Heart left ventricle (tissue), 16 donors: ENCODE data around the gene SORCS2. TPM values are rescaled to one million over a fixed set of nuclear protein-coding genes. Genes with fewer than 3 reads are reported as not detected.

Source experiments
- ATAC-seq, 4 donors: fragments of 200-7000 bp; cut with Tn5 transposase; one replicate each; pipeline ENCODE4 v1.9.1; 2020 to 2022; ENCODE audit warnings: moderate library complexity in 4 of 4, mild to moderate bottlenecking in 3 of 4, moderate number of reproducible peaks in 1 of 4
- DNase-seq, 5 donors: peaks; one replicate each; pipeline ENCODE4 v3.0.0-alpha.2; 2020
- H3K27ac ChIP-seq, 12 donors: fragments of 200-600 bp; sonication (generic) in 4 of 12; one replicate each; pipeline versions ENCODE4 v1.5.0 to v1.8.0; 2016 to 2022; ENCODE audit warnings: mild to moderate bottlenecking in 2 of 12
- H3K27me3 ChIP-seq, 9 donors: fragments of 200-600 bp; sonication (generic) in 2 of 9; one replicate each; pipeline versions ENCODE4 v1.5.1 to v1.8.0; 2016 to 2022; ENCODE audit warnings: mild to moderate bottlenecking in 3 of 9
- H3K36me3 ChIP-seq, 9 donors: fragments of 200-600 bp; sonication (generic) in 2 of 9; one replicate each; pipeline versions ENCODE4 v1.5.0 to v1.8.0; 2018 to 2022; ENCODE audit warnings: mild to moderate bottlenecking in 2 of 9
- H3K4me1 ChIP-seq, 12 donors: fragments of 200-600 bp; sonication (generic) in 4 of 12; one replicate each; pipeline versions ENCODE4 v1.5.0 to v1.8.0; 2016 to 2022; ENCODE audit warnings: mild to moderate bottlenecking in 3 of 12
- H3K4me3 ChIP-seq, 12 donors: fragments of 200-600 bp; sonication (generic) in 4 of 12; one replicate each; pipeline versions ENCODE4 v1.5.0 to v1.8.0; 2017 to 2022; ENCODE audit warnings: mild to moderate bottlenecking in 9 of 12, moderate library complexity in 4 of 12
- H3K9me3 ChIP-seq, 12 donors: fragments of 200-600 bp; sonication (generic) in 4 of 12; one replicate each; pipeline versions ENCODE4 v1.5.0 to v1.8.0; 2016 to 2022; ENCODE audit warnings: mild to moderate bottlenecking in 1 of 12
- CTCF ChIP-seq, 12 donors: fragments of 200-600 bp; sonication (generic) in 4 of 12; IDR thresholded peaks; one replicate each; pipeline versions ENCODE4 v1.5.0 to v1.8.0; 2018 to 2022; ENCODE audit warnings: antibody characterized with exemption in 12 of 12, mild to moderate bottlenecking in 5 of 12
- POLR2A ChIP-seq, 2 donors: fragments of 450-650 bp; IDR thresholded peaks; one replicate each; pipeline ENCODE4 v1.6.1; 2017; ENCODE audit warnings: antibody characterized with exemption in 2 of 2, mild to moderate bottlenecking in 2 of 2, moderate library complexity in 2 of 2
- WGBS, 4 donors: extraction: QIAGEN DNeasy Blood & Tissue Kit in 2 of 4; methylation state at CpG; one replicate each; pipeline versions ENCODE4 v1.1.5 to v1.1.7; 2013 to 2018; 5-methylcytosine and 5-hydroxymethylcytosine counted together
- intact Hi-C, 10 donors: fragments of 100-400 bp; cut with DNase I; formaldehyde crosslinking; loops; one replicate each; pipeline versions ENCODE4 v1.11.1 to v1.14.2; 2022
- polyA plus RNA-seq, 2 donors: library from polyadenylated mRNA; stranded (reverse); fragments of 200-250 nt; gene quantifications; one replicate each; pipeline ENCODE4 v1.2.3, GENCODE V29; 2013
- total RNA-seq, 9 donors: library from RNA; depleted of rRNA in 2 of 9; stranded (reverse); fragments of >200 nt in 2 of 9; fragmentation: NEBNext Ultra II Directional in 3 of 9; extraction: Animal tissue kit (Norgen Biotek cat#: 25700) in 3 of 9; gene quantifications; one replicate each; pipeline versions ENCODE4 v1.1.0 to v1.2.4, GENCODE V29; 2016 to 2023
- donor health status: ischemic (EF 13 %, LVEDD 7.1; RV severe dilation, severe dysfunction).
- donor health status: healthy with polysubstance abuse.
- donor health status: DM: no; HTN: yes; CAD: no.
- donor health status: DM: no; HTN: no; CAD: no.
- donor health status: ischemic (EF 25% LVEDD 6.9; RV normal size, moderate dysfunction).
- donor health status: ischemic (EF 25% LVEDD 5.7; RV mildly dilated, moderate dysfunction).
- donor health status: healthy.
- donor health status: DM: yes; HTN: yes; CAD: no.
- donor health status: ischemic (EF 35%, LVEDD 5.7; RV mildly dilated, moderate dysfunction).
- donor health status: nonischemic (EF 11% LVEDD 7.7; RV severe dilation, severe dysfunction).
- donor health status: DM: yes; HTN: yes; CAD: no.
- donor health status: PGD.
- donor health status: ischemic (EF 29% LVEDD 5.4; RV normal size, mild dysfunction).
- donor health status: nonischemic (EF 23%, LVEDD 6.1; RV moderate dilation, normal function).

The SORCS2 gene
- total and polyA plus RNA-seq, 11 donors = 0.28 to 5.5 (median 2.4) TPM

GRCh38 chr4:7395645-7396044 lies 203.3 kb downstream of the SORCS2 start:
- ATAC-seq (no peak), DNase-seq (peak in 3 of 5 donors; percentile 6 to 22 (median 9))
- H3K27me3 ChIP-seq = peaks cover 0 to 11% (median 0%) of the 10 kb centered on the region in 9 donors
- H3K9me3 ChIP-seq = no peaks in the 10 kb centered on the region
- H3K27ac ChIP-seq = no peak overlapping the region
- WGBS, 4 donors = 62 to 81% (median 73%) methylated on average over 7 to 8 of the region's 8 CpGs
- H3K36me3 ChIP-seq = no peaks in the 10 kb centered on the region
- TF ChIP-seq CTCF (IDR thresholded peaks at IDR 0.05) = no peak
- no peak for TF ChIP-seq POLR2A (IDR thresholded peaks at IDR 0.05)
- intact Hi-C loops = loop anchor here in 2 of 10 donors (10.0 kb wide), 2 partner anchors 91 to 201 kb away; partner anchors contain the start of gene SORCS2 (in 1 of the 2)
- peaks cover 0 to 7% (median 0%) of the 10 kb centered on the region in 12 donors for H3K4me1 ChIP-seq
- no peak overlapping the region for H3K4me3 ChIP-seq

DNA sequence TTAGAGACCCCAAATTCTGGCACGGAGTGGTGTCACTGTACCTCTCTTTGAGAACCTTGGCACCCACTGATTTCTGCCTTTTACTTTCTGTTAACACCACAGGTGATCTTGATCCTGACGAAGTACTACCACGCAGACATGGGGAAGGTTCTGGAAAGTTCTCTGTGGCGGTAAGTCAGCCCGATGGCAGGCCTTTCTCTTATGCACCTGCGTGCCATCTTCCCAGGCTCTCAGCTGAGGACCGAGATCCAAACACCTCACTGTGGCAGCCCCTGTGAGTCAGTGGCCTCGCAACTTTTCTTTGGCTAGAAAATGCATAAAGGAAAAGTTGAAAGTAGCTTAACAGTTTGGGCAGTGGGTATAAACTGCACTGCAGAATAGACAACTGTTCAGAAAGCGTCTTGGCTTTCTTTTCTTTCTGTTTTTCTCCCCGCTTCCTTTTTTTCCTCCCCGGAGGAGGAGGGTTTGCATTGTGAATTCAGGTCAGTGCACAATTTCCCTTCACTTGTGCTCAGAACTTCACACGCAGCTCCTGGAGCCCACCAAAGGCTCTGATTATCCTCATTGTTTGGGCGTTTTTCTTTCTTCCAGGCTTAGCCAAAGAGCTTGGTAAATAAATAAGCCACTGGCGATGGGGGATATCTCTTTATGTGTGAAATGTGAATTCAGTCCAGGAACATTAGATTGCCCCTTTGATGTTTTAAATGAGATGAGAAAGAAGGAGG lies 204.0 kb downstream of the SORCS2 start:
- Histone ChIP-seq H3K4me3 (no peak overlapping the region), H3K4me1 (peaks cover 0 to 7% (median 0%) of the 10 kb centered on the region in 12 donors), H3K9me3 (no peaks in the 10 kb centered on the region), H3K27ac (no peak overlapping the region), H3K36me3 (no peaks in the 10 kb centered on the region), H3K27me3 (peaks cover 0 to 11% (median 0%) of the 10 kb centered on the region in 9 donors)
- intact Hi-C loops = loop anchor here in 2 of 10 donors (10.0 kb wide), 2 partner anchors 92 to 202 kb away; partner anchors contain the start of gene SORCS2 (in 1 of the 2)
- 80 to 84% (median 81%) methylated on average over 14 of the region's 14 CpGs for WGBS, 4 donors
- no peak for ATAC-seq
- peak in 1 of 5 donors; percentile 6 for DNase-seq
- TF ChIP-seq POLR2A (IDR thresholded peaks at IDR 0.05) = no peak
- TF ChIP-seq CTCF (IDR thresholded peaks at IDR 0.05) = no peak

DNA sequence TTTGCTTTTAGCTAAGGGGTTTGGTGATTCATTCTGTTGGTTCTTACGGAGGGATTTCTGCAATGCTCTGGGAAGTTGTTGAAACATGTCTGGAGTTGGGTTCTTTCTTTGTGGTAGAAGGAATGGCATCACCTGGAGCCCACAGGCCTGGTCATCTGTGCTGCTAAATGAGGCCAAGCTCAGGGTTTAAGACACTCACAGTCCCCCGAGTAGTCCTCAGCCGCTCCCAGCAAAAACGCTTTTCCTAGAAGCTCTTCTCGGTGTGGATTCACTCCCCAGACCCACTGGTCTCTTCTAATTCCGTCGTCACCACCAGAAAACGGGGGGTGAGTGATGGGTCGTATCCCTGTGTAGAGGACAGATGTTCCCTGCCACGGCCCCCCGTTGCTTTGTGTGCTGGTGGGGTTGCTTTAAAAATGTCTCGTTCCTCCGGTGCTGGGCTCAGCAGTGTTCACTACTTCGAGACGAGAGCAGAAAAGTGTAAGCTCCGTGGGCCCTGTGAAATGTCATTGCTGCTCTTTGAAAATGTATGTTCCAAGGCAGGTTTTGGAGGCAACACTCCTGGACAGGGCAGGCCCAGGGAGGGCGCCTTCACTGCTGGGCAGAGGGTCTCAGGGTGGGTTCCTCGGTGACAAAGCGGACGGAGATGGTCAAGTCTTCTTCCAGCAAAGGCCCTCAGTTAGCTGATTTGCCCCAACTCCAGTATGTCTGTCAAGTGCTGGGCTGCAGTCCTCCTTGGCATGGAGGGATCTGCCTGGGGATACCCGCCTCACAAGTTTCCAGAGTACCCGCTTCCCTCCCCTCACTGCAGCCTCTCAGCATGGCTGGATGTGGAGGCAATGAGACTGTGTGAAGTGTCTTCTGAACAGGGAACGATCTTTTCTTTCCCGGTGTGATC lies 205.1 kb downstream of the SORCS2 start:
- Histone ChIP-seq H3K36me3 (no peaks in the 10 kb centered on the region), H3K9me3 (no peaks in the 10 kb centered on the region), H3K27ac (no peak overlapping the region), H3K4me3 (no peak overlapping the region), H3K4me1 (peaks cover 0 to 7% (median 0%) of the 10 kb centered on the region in 12 donors), H3K27me3 (peaks cover 0 to 9% (median 0%) of the 10 kb centered on the region in 9 donors)
- no peak for TF ChIP-seq POLR2A (IDR thresholded peaks at IDR 0.05)
- TF ChIP-seq CTCF (IDR thresholded peaks at IDR 0.05) = no peak
- ATAC-seq (peak in 1 of 4 donors; percentile 8), DNase-seq (peak in 2 of 5 donors; percentile 6 to 33)
- intact Hi-C loops = loop anchor here in 2 of 10 donors (10.0 kb wide), 2 partner anchors 93 to 203 kb away; partner anchors contain the start of gene SORCS2 (in 1 of the 2)
- WGBS, 4 donors = 72 to 80% (median 78%) methylated on average over 22 to 24 of the region's 24 CpGs
